ENCODE data around the gene SLC25A25. TPM values are rescaled to one million over a fixed set of nuclear protein-coding genes. Genes with fewer than 3 reads are reported as not detected.

Gene SLC25A25
- total and polyA plus RNA-seq, 3 experiments from 2014 or later = 17.7 to 19.8 (median 17.8) TPM

DNA sequence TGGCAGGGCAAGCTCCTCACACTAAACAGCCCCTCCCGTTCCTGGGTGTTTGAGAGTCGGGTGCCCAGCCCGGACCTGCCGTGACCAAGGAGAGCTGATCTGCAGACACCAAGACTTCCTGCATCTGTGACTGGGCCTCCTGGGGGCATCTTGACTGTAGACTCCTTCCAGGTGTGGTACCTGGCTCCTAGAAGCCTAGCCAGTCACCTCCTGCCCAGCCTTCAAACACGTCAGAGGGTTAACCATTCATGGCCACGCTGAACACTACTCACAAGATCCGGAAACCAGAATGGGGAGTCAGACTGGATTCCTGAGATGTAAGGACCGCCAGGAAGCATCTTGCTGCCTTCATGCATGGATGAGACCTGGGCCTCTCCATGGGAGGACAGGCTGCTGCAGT is 77.5 kb downstream of the SLC25A25 start:
- H3K4me1 ChIP-seq (ENCODE audit: insufficient read depth, low read length) = peaks cover 14% of the 10 kb centered on the region
- ChIA-PET POLR2A (no interaction called here), CTCF (interaction anchor here (1.4 kb wide), 1 partner anchor 14 kb away, joined by 4 read pairs; the partner anchor contains the start of gene BBLN)
- H3K27ac ChIP-seq (ENCODE audit: low read depth, low read length) = no peak overlapping the region
- Mint-ChIP-seq H3K9me3 (no peaks in the 10 kb centered on the region), H3K27ac (no peak overlapping the region), H3K4me1 (peaks cover 6 to 11% (median 10%) of the 10 kb centered on the region in 3 donors), H3K4me3 (no peak overlapping the region), H3K27me3 (peaks cover 0 to 4% of the 10 kb centered on the region in 2 donors), H3K36me3 (no peaks in the 10 kb centered on the region)
- H3K4me3 ChIP-seq (ENCODE audit: low read length) = no peak overlapping the region
- H3K27me3 ChIP-seq (ENCODE audit: insufficient read depth, low read length, poor library complexity, severe bottlenecking) = no peaks in the 10 kb centered on the region
- DNase-seq = no peak
- no peaks in the 10 kb centered on the region for H3K36me3 ChIP-seq (ENCODE audit: insufficient read depth, low read length)
- no peaks in the 10 kb centered on the region for H3K9me3 ChIP-seq (ENCODE audit: low read length)

- Mint-ChIP-seq H3K27ac (no peak overlapping the region), H3K4me1 (peaks cover 6 to 11% (median 10%) of the 10 kb centered on the region in 3 donors), H3K9me3 (no peaks in the 10 kb centered on the region), H3K27me3 (peaks cover 0 to 4% of the 10 kb centered on the region in 2 donors), H3K4me3 (no peak overlapping the region), H3K36me3 (no peaks in the 10 kb centered on the region)
- no peaks in the 10 kb centered on the region for H3K27me3 ChIP-seq (ENCODE audit: insufficient read depth, low read length, poor library complexity, severe bottlenecking)
- no peaks in the 10 kb centered on the region for H3K9me3 ChIP-seq (ENCODE audit: low read length)
- DNase-seq = no peak
- CTCF ChIA-PET = interaction anchor here (1.4 kb wide), 1 partner anchor 13 kb away, joined by 4 read pairs; the partner anchor contains the start of gene BBLN
- no peaks in the 10 kb centered on the region for H3K36me3 ChIP-seq (ENCODE audit: insufficient read depth, low read length)
- no peak overlapping the region for H3K4me3 ChIP-seq (ENCODE audit: low read length)
- H3K27ac ChIP-seq (ENCODE audit: low read depth, low read length) = no peak overlapping the region
- peaks cover 14% of the 10 kb centered on the region for H3K4me1 ChIP-seq (ENCODE audit: insufficient read depth, low read length)
- POLR2A ChIA-PET = no interaction called here
Measured at GRCh38 chr9:128145951-128146351, 77.9 kb downstream of the SLC25A25 start.

- no peaks in the 10 kb centered on the region for H3K9me3 Mint-ChIP-seq
- ChIA-PET POLR2A (no interaction called here), CTCF (interaction anchor here (1.4 kb wide), 1 partner anchor 13 kb away, joined by 4 read pairs; the partner anchor contains the start of gene BBLN)
- Histone ChIP-seq H3K9me3 (ENCODE audit: low read length) (no peaks in the 10 kb centered on the region), H3K27me3 (ENCODE audit: insufficient read depth, low read length, poor library complexity, severe bottlenecking) (no peaks in the 10 kb centered on the region), H3K27ac (ENCODE audit: low read depth, low read length) (no peak overlapping the region), H3K36me3 (ENCODE audit: insufficient read depth, low read length) (no peaks in the 10 kb centered on the region), H3K4me1 (ENCODE audit: insufficient read depth, low read length) (peaks cover 13% of the 10 kb centered on the region), H3K4me3 (ENCODE audit: low read length) (no peak overlapping the region)
- H3K4me1 Mint-ChIP-seq = peaks cover 6 to 11% (median 10%) of the 10 kb centered on the region in 3 donors
- DNase-seq = no peak
- no peak overlapping the region for H3K4me3 Mint-ChIP-seq
- H3K27me3 Mint-ChIP-seq = peaks cover 0 to 4% of the 10 kb centered on the region in 2 donors
- H3K27ac Mint-ChIP-seq = peak overlapping the region in 1 of 8 donors; percentile 94
- H3K36me3 Mint-ChIP-seq = no peaks in the 10 kb centered on the region
Measured at GRCh38 chr9:128146591-128147120, 78.6 kb downstream of the SLC25A25 start.

GRCh38 chr9:128148509-128149000 is 80.5 kb downstream of the SLC25A25 start:
- DNase-seq = no peak
- ChIA-PET POLR2A (no interaction called here), CTCF (no interaction called here)
- H3K27ac ChIP-seq (ENCODE audit: low read depth, low read length) = no peak overlapping the region
- no peaks in the 10 kb centered on the region for H3K36me3 ChIP-seq (ENCODE audit: insufficient read depth, low read length)
- Mint-ChIP-seq H3K4me1 (peaks cover under 1 to 1% (median under 1%) of the 10 kb centered on the region in 3 donors), H3K27me3 (peaks cover 0 to 4% of the 10 kb centered on the region in 2 donors), H3K27ac (no peak overlapping the region), H3K4me3 (no peak overlapping the region), H3K36me3 (no peaks in the 10 kb centered on the region), H3K9me3 (no peaks in the 10 kb centered on the region)
- no peak overlapping the region for H3K4me3 ChIP-seq (ENCODE audit: low read length)
- H3K4me1 ChIP-seq (ENCODE audit: insufficient read depth, low read length) = no peaks in the 10 kb centered on the region
- H3K27me3 ChIP-seq (ENCODE audit: insufficient read depth, low read length, poor library complexity, severe bottlenecking) = no peaks in the 10 kb centered on the region
- H3K9me3 ChIP-seq (ENCODE audit: low read length) = no peaks in the 10 kb centered on the region

DNA sequence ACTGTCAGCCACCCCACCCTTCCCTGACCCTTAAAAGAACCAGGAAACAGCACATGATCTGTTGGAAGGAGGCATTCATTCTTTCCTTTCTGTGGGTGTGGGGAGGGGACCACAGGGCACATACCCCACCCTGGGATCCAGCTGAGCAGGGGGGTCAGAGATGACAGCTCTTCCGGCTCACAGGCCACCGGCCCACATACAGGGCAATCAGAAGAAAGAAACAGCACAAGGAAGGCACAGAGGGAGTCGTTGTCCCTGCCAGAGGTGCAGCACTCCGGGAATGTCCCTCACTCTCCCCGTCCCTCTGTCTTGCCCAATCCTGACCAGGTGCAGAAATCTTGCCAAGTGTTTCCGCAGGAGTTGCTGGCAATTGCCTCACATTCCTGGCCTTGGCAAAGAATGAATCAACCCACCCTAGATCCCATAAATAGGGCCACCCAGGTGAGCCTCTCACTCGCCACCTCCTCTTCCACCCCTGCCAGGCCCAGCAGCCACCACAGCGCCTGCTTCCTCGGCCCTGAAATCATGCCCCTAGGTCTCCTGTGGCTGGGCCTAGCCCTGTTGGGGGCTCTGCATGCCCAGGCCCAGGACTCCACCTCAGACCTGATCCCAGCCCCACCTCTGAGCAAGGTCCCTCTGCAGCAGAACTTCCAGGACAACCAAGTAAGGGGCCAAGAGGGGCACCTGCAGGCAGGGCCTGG is 81.1 kb downstream of the SLC25A25 start, which contains the start of gene LCN2:
LCN2 (plus strand) TSS at position 453 of the 701 bp plus-strand sequence; CDS start at position 526, 73 bp downstream.
- ChIA-PET CTCF (no interaction called here), POLR2A (no interaction called here)
- Mint-ChIP-seq H3K27ac (no peak within 1 kb of the TSS), H3K4me3 (no peak within 1 kb of the TSS), H3K36me3 (no peaks in the 10 kb centered on the region), H3K4me1 (no peaks in the 10 kb centered on the region), H3K9me3 (no peaks in the 10 kb centered on the region), H3K27me3 (peaks cover 0 to 4% of the 10 kb centered on the region in 2 donors)
- H3K9me3 ChIP-seq (ENCODE audit: low read length) = no peaks in the 10 kb centered on the region
- no peaks in the 10 kb centered on the region for H3K4me1 ChIP-seq (ENCODE audit: insufficient read depth, low read length)
- no peaks in the 10 kb centered on the region for H3K27me3 ChIP-seq (ENCODE audit: insufficient read depth, low read length, poor library complexity, severe bottlenecking)
- DNase-seq = no peak
- H3K27ac ChIP-seq (ENCODE audit: low read depth, low read length) = no peak within 1 kb of the TSS
- no peaks in the 10 kb centered on the region for H3K36me3 ChIP-seq (ENCODE audit: insufficient read depth, low read length)
- no peak within 1 kb of the TSS for H3K4me3 ChIP-seq (ENCODE audit: low read length)

DNA sequence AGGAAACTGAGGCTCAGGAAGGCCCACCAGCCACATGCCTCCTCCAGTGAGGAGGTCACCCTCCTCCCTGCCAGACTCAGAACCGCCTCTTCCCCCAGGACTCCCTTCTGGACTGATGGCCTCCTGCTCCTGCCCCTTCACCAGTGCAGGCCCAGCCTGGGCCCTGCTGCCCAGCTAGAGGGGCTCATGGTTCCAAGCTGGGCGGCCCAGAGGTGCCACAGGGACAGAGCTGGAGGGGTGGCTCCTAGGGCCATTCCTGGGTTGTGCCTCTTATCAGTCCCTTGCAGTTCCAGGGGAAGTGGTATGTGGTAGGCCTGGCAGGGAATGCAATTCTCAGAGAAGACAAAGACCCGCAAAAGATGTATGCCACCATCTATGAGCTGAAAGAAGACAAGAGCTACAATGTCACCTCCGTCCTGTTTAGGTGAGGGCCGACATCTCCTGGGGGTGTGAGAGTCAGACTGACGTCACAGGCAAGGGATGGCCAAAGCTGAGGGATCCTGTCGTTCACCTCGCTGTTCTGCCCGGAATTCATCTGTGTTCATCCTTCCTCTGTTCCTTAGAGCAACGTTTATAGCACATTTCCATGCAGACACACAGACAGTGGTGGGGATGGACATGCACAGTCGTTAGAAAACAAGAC is 82.0 kb downstream of the SLC25A25 start:
- H3K27ac ChIP-seq (ENCODE audit: low read depth, low read length) = no peak overlapping the region
- Mint-ChIP-seq H3K36me3 (no peaks in the 10 kb centered on the region), H3K27ac (no peak overlapping the region), H3K4me3 (no peak overlapping the region), H3K9me3 (no peaks in the 10 kb centered on the region), H3K27me3 (peaks cover 0 to 2% of the 10 kb centered on the region in 2 donors), H3K4me1 (no peaks in the 10 kb centered on the region)
- no peaks in the 10 kb centered on the region for H3K27me3 ChIP-seq (ENCODE audit: insufficient read depth, low read length, poor library complexity, severe bottlenecking)
- H3K4me3 ChIP-seq (ENCODE audit: low read length) = no peak overlapping the region
- no peaks in the 10 kb centered on the region for H3K9me3 ChIP-seq (ENCODE audit: low read length)
- no peaks in the 10 kb centered on the region for H3K36me3 ChIP-seq (ENCODE audit: insufficient read depth, low read length)
- no peaks in the 10 kb centered on the region for H3K4me1 ChIP-seq (ENCODE audit: insufficient read depth, low read length)
- ChIA-PET CTCF (interaction anchor here (1.2 kb wide), 1 partner anchor 10 kb away, joined by 4 read pairs; the partner anchor contains the start of gene BBLN), POLR2A (no interaction called here)
- DNase-seq = no peak

DNA sequence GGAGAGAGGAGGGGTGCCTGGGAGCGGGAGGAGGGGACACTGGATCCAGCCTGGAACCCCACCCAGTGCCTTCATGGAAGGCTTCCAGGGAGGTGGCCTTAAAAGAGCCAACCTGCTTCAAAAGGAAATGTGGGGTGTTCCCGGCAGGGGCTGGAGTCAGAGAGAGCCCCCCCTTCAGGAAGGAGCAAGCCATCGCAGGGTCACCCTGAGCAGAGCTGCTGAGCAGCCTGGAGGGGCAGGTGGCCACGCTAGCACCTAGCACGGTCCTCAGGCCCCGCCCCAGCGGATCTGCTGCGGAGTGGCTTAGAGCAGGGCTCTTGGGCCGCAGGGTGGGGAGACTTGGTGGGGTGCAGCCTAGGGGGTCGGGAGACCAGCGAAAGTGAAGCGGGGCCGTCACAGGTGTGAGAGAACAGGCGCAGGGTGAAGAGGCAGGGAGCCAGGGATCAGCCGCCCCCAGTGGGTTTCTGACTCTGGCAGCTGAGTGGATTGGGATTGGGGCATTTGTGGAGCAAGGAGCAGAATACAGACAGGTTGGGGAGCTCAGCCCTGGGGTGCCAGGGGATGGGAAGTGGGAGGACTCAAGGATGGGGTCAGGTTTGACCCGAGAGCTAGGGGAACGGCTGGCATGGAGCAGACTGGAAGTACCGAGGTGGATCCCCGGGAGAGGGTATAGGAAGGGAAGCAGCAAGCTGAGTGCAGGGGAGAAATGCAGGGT is 82.7 kb downstream of the SLC25A25 start:
- CTCF ChIA-PET = interaction anchor here (1.2 kb wide), 1 partner anchor 9 kb away, joined by 4 read pairs; the partner anchor contains the start of gene BBLN
- no peaks in the 10 kb centered on the region for H3K9me3 ChIP-seq (ENCODE audit: low read length)
- POLR2A ChIA-PET = no interaction called here
- no peaks in the 10 kb centered on the region for H3K36me3 ChIP-seq (ENCODE audit: insufficient read depth, low read length)
- Mint-ChIP-seq H3K4me3 (no peak overlapping the region), H3K9me3 (no peaks in the 10 kb centered on the region), H3K4me1 (no peaks in the 10 kb centered on the region), H3K27ac (no peak overlapping the region), H3K27me3 (peaks cover 0 to 2% of the 10 kb centered on the region in 2 donors), H3K36me3 (no peaks in the 10 kb centered on the region)
- no peak for DNase-seq
- no peak overlapping the region for H3K27ac ChIP-seq (ENCODE audit: low read depth, low read length)
- no peak overlapping the region for H3K4me3 ChIP-seq (ENCODE audit: low read length)
- H3K27me3 ChIP-seq (ENCODE audit: insufficient read depth, low read length, poor library complexity, severe bottlenecking) = no peaks in the 10 kb centered on the region
- H3K4me1 ChIP-seq (ENCODE audit: insufficient read depth, low read length) = no peaks in the 10 kb centered on the region
